ENCODE data around the gene FRMD4A.

DNA sequence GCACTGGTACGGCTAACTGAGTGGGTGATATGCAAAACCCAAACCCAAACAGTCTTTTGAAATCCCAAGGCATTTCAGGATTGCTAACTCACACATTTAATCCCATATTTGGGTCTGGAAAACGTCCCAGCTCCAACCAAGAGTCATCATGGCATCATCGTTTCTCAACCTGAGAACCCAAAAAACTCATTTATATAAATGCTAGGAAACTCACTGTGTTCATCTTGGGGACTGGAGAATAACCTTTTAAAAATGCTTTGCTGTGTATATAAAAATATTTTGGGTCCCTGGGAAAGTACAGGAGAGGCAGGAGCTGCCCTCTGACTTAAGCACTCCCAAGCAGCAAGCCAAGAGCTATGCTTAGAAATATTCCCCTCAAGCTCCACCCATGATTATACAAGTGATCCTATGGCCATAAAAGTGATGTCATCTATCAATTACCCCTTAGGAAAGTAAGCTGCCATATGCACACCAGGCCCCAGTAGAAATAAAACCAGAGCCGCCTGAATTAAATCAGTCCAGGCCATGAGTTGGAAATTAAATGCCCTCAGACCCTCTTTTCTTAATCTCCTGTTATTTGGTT lies 352.1 kb downstream of the FRMD4A start:
- TF ChIP-seq CTCF (IDR thresholded peaks at IDR 0.05; ENCODE audit: insufficient read depth, low read length, poor library complexity, severe bottlenecking) = no peak
- TF ChIP-seq EZH2phosphoT487 (conservative IDR thresholded peaks at IDR 0.05; ENCODE audit: low read length) = no peak

Data from SU-DHL-6 (cell line).